GM15510 (cell line): ENCODE data around the gene HSPA1L.

Source experiments
- POLR2A ChIP-seq: IDR thresholded peaks from 3 replicates; pipeline ENCODE4 v1.6.1; 2011; ENCODE audit warnings: borderline replicate concordance; ENCODE audit not compliant: insufficient read length; ENCODE audit errors: extremely low read depth

The HSPA1L gene

DNA sequence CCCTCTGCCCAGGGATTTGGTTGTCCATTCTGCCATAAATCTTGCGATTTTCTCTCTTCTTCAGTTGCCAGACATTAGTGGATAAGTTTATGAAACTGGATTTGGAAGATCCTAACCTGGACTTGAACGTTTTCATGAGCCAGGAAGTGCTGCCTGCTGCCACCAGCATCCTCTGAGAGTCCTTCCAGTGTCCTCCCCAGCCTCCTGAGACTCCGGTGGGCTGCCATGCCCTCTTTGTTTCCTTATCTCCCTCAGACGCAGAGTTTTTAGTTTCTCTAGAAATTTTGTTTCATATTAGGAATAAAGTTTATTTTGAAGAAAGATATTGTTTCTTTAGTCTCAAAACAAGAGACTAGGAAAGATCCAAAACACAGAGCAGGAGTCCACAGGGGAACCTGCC is 52.7 kb downstream of the HSPA1L start, which contains the start of gene SAPCD1:
SAPCD1 (plus strand) TSS at position 301 of the 400 bp plus-strand sequence. CDS start 399 bp downstream, outside the sequence.
- TF ChIP-seq POLR2A = no peak

GRCh38 chr6:31761343-31761742 is 53.7 kb downstream of the HSPA1L start:
- TF ChIP-seq POLR2A = no peak

- TF ChIP-seq POLR2A = no peak
Observed at GRCh38 chr6:31760790-31761189, 54.3 kb downstream of the HSPA1L start.
